ENCODE data around the gene RPS21. TPM values are rescaled to one million over a fixed set of nuclear protein-coding genes. Genes with fewer than 3 reads are reported as not detected.

Gene RPS21
- total and polyA plus RNA-seq, 2 of the 13 experiments (the other 11 are each of a cell fraction or from before 2014, with no cell fraction given): 2,647 to 11,063 TPM

DNA sequence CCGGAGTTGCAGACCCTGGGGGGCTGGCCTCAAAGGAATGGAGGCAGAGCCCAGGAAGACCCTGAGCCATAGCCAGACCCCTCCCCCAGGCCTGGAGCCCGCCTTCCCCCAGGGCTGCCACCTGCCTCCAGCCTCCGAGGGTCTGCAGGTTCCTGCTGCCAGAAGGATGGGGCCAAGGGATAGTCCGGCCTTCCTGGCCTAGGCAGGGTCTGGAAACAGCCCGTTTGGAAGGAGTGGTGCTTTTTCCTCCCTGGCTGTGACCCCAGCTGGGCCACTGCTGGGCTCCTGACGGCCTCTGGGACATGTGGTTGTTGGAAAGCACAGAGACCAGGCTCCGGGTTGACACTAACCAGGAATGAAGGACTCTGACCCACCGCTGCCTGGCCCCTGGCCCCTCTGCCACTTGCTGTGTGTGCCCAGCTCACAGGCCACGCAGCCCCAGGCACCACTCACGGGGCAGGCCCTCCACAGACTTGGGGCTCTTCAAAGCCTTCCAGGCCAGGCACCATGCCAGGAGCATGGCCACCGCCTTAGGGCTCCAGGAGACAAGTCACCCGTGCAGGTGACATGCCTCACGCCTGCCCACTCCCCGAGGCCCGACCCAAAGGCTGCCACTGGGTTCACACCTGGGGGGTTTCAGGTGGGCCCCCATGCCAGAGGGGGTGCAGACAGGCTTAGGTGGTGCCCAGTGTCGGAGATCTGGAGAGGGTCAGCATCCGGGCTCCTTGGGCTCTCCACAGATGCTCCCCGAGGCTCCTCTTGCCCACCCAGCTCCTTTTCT is 15.9 kb upstream of the RPS21 start (continued):
- TF ChIP-seq, protein P1, sequence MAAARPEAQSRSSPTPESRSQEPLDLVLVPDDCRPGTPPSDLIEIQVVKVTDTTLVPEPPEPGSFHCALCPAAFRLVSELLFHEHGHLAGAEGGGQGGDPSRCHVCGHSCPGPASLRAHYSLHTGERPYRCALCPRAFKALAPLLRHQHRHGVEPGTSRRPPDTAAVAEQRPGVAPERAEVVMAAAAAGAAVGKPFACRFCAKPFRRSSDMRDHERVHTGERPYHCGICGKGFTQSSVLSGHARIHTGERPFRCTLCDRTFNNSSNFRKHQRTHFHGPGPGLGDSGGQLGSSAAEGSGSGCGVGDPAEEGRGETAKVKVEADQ (CRISPR knock-in tag; IDR thresholded peaks at IDR 0.05; ENCODE audit: borderline replicate concordance): no peak; the same call in 1 of the 2 replicates
- TF ChIP-seq YEATS2 (CRISPR knock-in tag; IDR thresholded peaks at IDR 0.05; ENCODE audit: borderline replicate concordance) (no peak), HMG20A (CRISPR knock-in tag; IDR thresholded peaks at IDR 0.05; ENCODE audit: borderline replicate concordance) (peak; percentile 27; the same call in 1 of the 2 replicates), HNRNPUL1 (IDR thresholded peaks at IDR 0.05; ENCODE audit: low read depth, low read length) (no peak), ZNF543 (CRISPR knock-in tag; IDR thresholded peaks at IDR 0.05) (peak; percentile 80; the same call in 1 of the 2 replicates), ETV5 (CRISPR knock-in tag; IDR thresholded peaks at IDR 0.05; ENCODE audit: borderline replicate concordance) (peak; percentile 12; the same call in 1 of the 2 replicates), ZNF326 (CRISPR knock-in tag; IDR thresholded peaks at IDR 0.05; ENCODE audit: borderline replicate concordance) (peak; percentile 96), POLR2G (IDR thresholded peaks at IDR 0.05; ENCODE audit: low read depth, low read length) (peak; percentile 52), ZNF17 (CRISPR knock-in tag; IDR thresholded peaks at IDR 0.05) (no peak), KDM5B (CRISPR knock-in tag; IDR thresholded peaks at IDR 0.05; ENCODE audit: borderline replicate concordance) (peak; percentile 69; the same call in 1 of the 2 replicates), MAZ (IDR thresholded peaks at IDR 0.05; ENCODE audit: borderline replicate concordance, low read depth, low read length) (peak; percentile 36; the same call in 1 of the 2 replicates), MAZ (CRISPR knock-in tag; IDR thresholded peaks at IDR 0.05; ENCODE audit: low read depth) (no peak), CHD4 (IDR thresholded peaks at IDR 0.05; ENCODE audit: borderline replicate concordance, low read length) (peak; percentile 15), SALL2 (CRISPR knock-in tag; IDR thresholded peaks at IDR 0.05) (no peak), ZBTB20 (CRISPR knock-in tag; IDR thresholded peaks at IDR 0.05; ENCODE audit: borderline replicate concordance, low read depth) (peak; percentile 53; the same call in 1 of the 2 replicates), MTA3 (CRISPR knock-in tag; IDR thresholded peaks at IDR 0.05) (no peak)
- TF ChIP-seq, protein P2, sequence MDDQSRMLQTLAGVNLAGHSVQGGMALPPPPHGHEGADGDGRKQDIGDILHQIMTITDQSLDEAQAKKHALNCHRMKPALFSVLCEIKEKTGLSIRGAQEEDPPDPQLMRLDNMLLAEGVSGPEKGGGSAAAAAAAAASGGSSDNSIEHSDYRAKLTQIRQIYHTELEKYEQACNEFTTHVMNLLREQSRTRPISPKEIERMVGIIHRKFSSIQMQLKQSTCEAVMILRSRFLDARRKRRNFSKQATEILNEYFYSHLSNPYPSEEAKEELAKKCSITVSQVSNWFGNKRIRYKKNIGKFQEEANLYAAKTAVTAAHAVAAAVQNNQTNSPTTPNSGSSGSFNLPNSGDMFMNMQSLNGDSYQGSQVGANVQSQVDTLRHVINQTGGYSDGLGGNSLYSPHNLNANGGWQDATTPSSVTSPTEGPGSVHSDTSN (CRISPR knock-in tag; IDR thresholded peaks at IDR 0.05; ENCODE audit: borderline replicate concordance): no peak

Measured in HepG2 (cell line).